DLD1 (cell line): ENCODE results near the gene GATAD2A.

Experiments used
- in situ Hi-C: cut with HindIII; loops from 2 replicates; pipeline ENCODE4 v1.10.0; 2017; ENCODE audit warnings: low sequenced_read_pairs

The GATAD2A gene

DNA sequence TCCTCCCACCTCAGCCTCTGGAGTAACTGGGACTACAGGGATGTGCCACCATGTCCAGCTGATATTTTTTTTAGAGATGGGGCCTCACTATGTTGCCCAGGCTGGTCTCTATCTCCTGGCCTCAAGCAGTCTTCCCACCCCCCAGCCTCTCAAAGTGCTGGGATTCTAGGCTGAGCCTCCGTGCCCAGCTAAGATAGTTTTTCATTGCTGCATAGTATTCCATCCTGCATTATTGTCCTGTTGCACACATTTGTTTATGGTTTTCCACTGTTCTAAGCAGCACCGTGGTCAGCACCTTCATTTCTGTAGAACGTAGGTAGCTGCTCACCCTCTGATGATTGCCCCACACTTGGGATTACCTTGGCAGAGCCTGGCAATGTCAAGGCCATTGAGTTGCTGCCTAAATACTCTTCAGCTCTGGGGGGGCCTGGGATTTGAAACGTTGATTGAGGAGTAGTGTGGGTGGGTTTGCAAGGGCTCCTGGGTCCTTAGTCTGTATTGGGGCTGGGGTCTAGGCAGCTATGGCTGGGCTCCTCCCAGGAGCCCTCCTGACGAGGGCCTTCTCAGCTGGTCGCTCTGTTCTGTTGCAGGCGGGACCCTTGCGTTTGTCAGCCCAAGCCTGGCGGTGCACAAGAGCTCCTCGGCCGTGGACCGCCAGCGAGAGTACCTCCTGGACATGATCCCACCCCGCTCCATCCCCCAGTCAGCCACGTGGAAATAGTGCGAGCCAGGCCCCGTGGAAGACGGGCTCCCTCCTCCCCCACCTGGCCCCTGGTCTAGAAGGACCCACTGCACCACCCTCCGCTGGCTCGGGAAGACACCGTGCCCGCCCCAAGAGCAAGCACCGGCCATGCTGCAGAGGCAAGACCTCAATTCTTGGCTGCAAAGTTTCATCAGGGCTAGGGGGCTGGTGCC lies 99.5 kb downstream of the GATAD2A start:
- in situ Hi-C loops: no loop called here

DNA sequence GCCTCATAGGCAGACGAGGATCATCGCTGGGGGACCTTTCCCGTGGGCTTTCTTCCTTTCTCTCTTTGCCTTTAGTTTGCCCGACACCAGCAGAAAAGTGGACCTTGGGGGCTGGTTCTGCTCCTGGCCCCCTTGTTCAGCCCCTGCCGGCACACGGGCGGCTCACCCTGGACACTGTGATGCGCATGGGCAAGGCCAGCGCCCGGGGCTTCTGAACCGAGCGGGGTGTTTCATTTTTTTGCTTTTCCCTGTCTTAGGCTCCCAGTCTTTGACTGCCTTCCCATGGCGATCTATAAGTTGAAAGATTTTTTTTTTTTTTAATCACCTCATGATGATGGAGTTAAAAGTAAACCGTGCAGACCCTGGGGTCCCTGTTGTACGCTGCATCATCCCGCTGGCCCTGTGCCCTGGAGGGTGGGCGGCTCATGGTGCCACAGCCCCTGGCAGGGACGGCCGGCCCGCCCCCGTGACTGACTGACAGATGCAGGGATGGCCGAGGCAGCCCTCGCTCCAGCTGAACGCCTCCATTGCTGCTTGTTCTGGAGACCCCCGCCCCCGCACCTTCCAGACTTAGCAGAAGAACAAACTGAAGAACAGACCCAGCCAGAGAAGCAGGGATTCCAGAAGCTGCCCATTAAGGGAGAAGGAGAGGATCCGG lies 100.3 kb downstream of the GATAD2A start:
- in situ Hi-C loops: no loop called here

DNA sequence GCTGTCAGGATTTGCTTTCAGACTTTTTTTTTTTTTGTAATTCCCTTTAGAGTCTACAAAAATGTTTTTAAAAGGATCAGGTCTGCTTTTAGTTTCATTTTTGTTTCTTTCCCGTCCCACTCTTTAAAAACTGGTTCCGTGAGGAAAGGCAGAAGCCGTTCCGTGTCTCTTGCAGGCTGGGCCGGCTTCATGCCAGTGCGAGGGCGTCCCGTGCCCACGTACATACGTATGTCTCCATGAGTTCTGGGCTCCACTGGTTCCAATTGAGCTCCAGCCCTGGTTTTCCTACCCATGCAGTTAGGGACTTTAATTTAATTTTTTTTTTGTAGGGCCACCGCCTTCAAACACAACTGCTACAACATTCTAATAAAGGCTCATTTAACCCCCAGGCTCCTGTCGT lies 101.1 kb downstream of the GATAD2A start:
- in situ Hi-C loops: no loop called here

DNA sequence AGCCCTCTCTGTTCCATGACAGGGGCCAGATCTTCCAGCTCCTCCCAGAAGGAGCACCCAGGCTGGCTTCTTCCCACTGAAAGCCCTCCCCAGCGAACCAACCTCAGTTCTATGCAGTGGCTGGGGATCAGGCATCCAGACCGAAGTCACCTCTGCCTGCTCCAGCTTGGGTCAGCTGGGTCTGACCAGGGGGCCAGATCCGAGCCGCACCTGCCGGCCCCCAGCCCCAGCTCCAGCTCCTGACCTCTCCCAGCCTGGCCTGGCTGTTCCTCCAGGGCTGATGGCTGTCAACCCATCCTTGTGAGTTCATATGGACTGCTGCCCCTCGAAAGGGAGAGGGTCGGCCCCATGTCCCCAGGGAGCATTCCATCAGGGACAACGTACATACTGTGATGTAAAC lies 101.9 kb downstream of the GATAD2A start:
- in situ Hi-C loops: no loop called here

DNA sequence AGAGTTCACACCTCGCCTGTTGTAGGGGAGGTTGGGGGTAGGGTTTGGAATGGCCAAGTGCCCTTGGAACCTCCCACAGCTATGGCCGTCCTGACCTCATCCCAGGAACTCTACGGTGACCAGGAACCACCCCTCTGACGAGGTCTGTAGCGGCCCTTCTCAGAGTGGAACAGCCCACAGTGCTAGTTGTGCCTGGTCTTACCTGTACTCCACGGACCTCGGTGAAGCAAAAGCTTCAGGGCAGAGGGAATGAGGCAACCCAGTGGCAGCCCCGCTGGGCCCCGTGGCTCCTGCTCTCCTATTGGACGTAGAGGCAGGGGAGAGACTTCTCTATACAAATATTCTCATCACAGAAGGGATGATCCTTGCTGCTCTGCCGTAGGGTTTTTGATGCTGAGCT lies 102.7 kb downstream of the GATAD2A start:
- in situ Hi-C loops: no loop called here

DNA sequence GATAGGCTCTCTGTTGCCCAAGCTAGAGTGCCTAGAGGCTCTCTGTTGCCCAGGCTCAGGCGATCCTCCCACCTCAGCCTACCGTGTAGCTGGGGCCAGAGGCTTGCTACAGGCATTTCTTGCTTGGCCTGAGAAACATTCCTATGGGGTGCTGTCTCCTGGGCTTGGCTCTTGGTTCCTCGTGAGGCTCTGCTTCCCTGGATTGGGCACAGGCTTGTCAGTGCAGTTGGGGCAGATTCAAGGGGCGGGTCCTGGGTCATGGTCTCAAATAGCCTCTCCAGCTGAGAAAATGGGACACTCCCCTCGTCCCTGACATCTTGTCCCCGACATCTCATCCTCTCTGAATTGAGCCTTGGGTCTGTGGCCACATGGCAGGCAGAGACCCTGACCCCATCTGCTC lies 105.0 kb downstream of the GATAD2A start:
- in situ Hi-C loops: no loop called here

DNA sequence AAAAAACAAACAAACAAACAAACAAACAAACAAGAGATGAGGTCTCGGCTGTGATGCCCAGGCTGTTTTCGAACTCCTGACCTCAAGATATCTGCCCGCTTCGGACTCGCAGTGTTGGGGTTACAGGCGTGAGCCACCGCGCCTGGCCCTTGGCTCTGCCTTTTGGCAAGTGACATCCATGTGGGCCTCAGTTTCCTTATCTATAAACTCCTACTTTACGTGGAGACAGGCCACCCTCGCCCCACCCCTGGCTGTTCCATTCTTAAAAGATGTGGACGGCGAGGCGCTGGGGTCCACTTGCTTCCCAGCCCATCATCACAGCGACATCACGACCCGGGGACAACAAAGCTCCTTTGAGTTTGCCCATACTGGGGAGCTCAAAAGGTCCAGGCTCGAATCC lies 108.2 kb downstream of the GATAD2A start:
- in situ Hi-C loops: no loop called here

DNA sequence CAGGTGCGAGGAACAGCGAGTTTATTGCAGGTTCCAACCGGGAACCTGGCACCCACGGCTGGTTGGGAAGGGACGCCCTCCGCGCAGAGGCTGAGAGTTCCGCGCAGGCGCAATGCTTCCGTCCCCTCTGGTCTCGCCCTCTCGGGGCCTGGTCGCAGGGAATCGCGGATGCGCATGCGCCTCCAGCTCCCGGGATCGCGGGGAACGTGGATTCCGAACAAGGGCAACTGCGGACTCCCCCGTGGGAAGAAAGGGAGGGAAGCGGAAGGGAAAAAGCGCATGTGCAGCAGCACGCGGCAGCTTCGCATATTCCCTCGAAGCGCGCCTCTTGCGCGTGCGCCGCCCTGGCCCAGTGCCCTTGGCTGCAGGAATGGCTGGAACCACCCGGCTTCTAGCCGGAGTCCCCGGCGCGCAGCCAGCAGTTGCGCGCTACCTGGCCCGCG lies 108.8 kb downstream of the GATAD2A start:
- in situ Hi-C loops: no loop called here

DNA sequence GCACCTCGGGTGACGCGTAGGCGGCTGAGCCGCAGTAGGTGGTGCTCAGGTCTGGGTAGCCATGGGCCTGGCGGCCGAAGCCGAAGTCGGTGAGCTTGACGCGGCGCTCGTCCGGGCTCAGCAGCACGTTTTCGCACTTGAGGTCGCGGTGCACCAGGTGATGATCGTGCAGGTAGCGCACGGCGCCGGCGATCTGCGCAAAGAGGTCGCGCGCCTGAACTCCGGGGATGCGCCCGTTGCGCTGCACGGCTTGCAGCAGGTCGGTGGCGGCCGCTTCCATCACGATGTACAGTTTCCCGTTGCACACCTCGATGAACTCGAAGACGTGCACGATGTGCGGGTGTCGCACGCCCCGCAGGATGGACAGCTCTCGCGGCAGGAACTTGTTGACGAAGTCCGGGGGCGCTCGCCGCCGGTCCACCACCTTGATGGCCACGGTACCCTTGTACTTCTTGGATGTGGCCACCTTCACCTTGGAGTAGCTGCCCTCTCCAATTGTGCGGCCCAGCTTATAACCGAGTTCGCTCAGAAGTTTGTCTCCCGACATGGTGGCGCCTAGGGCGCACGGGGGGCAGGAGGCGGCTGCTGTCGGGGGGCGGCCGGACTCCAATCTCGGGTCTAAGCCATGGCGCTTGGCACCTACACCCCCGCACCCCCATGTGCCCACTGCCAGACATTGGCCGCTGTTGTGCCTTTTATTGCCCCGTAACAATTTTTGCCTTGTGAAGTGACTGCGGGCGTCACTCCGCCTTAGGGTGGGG lies 109.6 kb downstream of the GATAD2A start, which contains the start of gene TSSK6:
Gene TSSK6 (minus strand): TSS at position 668 of the 761 bp plus-strand sequence. CDS start 121 bp downstream, at position 547.
- in situ Hi-C loops: no loop called here

DNA sequence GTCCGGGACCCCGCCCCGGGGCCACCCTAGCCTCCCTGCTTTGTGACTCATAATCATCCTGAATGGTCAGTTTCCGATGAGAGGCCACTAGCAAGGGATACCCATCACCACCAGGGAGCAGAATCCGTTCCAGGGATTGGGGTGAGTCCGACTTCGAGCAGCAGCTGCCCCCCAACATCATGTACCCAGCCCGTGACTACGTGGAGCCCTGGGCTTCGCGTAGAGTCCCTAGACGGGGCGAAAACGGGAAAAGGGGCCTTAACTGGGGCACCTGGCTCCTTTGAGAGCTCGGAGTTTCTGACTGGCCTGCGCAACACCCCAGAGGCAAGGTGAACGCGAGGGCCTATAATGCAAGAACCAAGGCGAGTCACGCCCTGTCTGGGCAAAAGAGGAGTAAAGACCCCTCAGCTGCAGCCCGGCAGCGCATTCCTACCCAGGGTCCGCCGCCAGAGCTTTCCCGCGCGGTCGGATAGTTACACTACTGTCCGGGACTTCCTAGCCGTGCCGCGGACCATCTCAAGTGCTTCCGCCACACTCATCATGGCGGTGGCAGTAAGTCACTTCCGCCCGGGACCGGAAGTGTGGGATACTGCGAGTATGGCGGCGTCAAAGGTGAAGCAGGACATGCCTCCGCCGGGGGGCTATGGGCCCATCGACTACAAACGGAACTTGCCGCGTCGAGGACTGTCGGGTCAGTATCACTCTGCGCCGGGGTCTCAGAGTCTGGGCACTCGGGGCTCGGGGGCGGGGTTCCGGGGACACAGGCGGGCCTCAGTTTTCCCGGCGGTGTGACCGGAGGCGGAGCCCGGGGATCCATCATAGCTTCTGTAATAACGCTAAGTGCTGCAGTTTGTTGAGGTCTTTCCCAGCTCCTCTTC lies 110.4 kb downstream of the GATAD2A start, which contains the start of gene NDUFA13:
Gene NDUFA13 (plus strand): TSS at position 584 of the 878 bp plus-strand sequence. CDS start 14 bp downstream, at position 598.
- in situ Hi-C loops: no loop called here

DNA sequence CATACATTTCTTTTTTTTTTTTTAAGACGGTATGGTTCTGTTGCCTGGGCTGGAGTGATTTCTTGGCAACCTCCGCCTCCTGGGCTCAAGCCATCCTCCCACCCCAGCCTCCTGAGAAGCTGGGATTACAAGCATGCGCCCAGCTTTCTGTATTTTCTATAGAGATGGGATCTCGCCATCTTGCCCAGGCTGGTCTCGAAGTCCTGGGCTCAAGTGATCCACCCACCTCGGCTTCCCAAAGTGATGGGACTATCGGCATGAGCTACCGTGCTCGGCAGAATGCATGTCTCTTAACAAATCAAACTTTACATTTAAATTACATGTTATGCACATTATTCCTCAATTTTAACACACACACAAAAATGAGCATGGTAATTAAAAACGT lies 111.8 kb downstream of the GATAD2A start:
- in situ Hi-C loops: no loop called here

DNA sequence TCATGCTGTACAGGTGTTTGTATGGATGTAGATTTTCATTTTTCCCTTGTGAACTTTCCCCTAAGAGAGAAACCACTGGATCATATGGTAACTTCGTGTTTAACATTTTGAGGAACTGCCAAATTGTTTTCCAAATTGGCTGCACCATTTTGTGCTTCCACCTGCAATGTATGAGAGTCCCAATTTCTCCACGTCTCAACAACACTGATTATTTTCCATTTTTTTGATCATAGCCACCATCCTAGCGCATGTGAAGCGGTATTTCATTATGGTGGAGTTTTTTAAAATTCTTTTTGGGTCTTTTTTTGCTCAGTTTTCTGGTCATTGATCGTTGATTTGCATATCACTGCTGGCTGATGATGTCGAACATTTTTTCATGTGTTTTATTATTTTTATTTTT lies 115.5 kb downstream of the GATAD2A start:
- in situ Hi-C loops: no loop called here

DNA sequence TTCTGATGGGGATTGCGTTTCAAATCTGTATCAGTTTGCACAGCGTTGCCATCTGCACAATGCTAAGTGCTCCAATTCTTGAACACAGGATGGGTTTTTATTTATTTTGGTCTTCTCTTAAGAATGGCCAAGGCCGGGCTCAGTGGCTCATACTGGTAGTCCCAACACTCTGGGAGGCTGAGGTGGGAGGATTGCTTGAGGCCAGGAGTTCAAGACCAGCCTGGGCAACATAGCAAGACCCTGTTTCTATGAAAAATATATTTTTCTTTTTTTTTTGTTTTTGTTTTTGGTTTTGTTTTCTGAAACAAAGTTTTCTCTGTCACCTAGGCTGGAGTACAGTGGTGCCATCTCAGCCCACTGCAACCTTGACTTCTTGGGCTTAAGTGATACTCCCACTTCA lies 117.7 kb downstream of the GATAD2A start:
- in situ Hi-C loops: no loop called here

DNA sequence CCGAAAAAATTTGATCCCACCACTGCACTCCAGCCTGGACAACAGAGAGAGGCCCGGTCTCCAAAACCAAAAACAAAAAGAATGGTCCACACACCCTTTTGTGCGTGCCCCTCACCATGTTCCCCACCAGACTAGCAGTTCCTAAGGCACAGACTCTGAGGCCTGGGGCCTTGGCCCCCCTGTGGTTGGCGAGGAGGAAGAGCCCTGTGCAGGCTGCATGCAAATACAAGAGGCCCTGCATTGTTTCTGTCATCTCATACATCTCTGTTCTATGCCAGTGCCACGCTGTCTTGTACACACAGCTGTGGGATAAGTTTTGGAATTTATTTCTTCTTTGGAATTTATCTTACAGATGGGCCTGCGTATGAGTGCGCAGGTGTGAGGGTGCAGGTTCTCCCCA lies 118.6 kb downstream of the GATAD2A start:
- in situ Hi-C loops: no loop called here

DNA sequence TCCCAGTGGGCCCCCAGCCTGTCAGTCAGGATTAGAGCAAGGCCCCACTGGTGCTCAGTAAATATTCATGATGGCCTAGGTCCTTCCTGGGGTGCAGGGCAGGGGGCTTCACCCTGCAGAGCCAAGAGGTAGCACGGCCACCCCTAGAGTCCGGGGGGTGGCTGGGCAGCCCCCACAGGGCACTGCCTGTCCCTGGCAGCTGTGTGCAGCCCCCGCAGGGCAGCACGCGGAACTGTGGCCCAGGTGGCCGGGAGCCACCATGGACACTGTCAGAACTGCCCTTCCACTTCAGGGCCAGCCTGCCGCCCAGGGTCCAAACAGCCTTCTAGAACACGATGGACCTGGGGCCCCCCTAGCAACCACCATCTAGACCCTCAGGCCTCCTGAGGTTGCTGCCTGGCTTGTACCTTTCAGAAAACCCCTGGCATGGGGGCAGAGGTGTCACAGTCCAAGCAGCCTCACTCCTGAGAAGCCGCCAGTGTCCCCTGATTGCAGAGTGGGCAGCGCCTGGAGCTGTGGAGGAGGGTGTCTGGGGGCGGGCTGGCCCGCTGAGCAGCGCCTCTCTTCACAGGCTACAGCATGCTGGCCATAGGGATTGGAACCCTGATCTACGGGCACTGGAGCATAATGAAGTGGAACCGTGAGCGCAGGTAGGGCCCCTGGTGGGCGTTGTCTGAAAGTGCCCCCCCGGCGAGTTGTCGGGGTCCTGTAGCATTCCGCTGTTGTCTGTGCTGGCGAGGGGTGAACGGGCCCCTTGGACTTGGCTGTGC lies 120.3 kb downstream of the GATAD2A start:
- in situ Hi-C loops: no loop called here

DNA sequence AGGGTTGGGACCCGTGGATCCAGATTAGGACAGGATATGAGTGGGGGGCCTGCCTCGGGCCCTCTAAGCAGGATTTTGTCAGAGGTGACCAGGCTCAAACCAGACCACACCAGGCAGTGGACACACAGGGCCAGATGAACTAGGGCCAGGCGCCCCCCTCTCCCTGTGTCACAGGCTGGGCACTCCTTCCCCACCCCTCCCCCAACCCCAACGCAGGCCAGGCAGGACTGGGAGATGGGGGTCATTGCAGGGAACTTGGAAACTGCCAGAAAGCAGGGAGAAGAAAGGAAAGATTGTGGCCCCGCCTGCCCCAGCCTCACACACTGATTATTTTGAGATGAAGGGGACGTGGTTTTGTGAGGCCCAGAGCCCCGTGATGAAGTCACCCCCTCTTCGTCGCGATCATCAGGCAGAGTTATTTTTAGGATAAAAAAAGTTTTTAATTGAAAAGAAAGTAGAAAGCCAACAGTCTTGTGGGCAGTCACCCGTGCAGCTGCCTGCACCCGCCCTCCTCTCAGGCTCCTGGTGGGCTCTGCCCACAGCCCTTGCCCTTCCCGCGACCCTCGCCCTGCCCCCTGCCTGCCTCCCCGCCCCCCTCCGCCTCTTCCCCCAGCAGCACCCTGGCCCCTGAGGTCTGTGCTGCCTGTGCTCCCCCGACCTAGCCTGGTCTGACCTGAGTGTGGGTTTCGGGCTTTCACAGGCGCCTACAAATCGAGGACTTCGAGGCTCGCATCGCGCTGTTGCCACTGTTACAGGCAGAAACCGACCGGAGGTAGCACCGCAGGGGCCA lies 121.3 kb downstream of the GATAD2A start:
- in situ Hi-C loops: no loop called here

DNA sequence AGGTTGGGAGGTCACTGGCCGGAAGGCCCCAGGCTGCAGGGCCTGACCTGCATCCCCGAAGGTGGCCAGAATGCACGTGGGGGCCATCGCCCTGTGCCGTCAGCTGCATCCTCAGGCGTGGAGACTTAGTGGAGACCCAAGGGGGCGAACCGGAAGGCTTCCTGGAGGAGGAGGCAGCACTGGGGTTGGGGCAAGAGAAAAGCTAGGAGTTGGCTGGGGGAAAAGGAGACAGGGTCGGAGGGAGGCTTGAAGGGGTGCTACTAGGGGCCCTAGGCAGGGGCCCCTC lies 121.8 kb downstream of the GATAD2A start:
- in situ Hi-C loops: no loop called here

DNA sequence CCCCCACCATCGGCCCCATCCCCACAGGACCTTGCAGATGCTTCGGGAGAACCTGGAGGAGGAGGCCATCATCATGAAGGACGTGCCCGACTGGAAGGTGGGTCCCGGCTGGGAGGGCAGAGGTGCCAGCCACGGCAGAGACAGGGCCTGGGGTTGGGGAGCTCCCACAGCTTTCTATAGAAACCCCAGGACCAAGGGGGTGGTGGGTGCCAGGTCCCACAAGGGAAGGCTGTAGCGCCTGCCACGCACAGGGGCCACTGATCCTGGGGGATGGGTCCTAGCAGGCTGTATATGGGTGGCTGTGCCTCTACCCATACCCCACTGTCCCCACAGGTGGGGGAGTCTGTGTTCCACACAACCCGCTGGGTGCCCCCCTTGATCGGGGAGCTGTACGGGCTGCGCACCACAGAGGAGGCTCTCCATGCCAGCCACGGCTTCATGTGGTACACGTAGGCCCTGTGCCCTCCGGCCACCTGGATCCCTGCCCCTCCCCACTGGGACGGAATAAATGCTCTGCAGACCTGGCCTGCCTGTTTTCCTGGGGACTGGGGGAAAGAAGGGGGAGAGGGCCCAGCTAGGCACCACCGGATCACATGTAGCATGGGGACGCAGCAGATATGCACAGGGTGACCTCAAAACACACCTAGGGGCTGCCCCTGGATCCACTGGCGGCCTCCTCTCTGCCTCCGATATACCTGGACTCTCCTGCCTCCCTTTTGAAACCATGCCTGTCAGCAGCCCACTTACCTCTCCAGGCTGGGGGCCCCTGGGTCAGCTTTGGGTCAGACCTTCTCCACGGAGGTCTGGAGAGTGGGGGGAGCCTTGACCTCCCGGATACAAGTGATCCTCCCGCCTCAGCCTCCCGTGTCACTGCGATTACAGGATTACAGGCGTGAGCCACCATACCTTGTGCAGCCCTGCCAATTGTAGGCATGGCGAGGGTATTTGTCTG lies 122.5 kb downstream of the GATAD2A start:
- in situ Hi-C loops: no loop called here
